AG10803 (cell line): ENCODE measurements around the gene ILKAP.
A peak's percentile ranks its signal among the peaks of the same experiment; 100 is the strongest.

Source experiments
- DNase-seq: peaks from one replicate; pipeline ENCODE4 v3.0.0; 2010; ENCODE audit warnings: low read depth
- H3K4me3 ChIP-seq: 2 replicates; pipeline ENCODE4 v1.5.1; 2011; ENCODE audit warnings: mild to moderate bottlenecking, low read length, control low read depth
- CTCF ChIP-seq: conservative IDR thresholded peaks from 2 replicates; pipeline ENCODE4 v1.5.1; 2011; ENCODE audit warnings: mild to moderate bottlenecking, low read length, control low read depth, inconsistent platforms

Gene ILKAP

GRCh38 chr2:238142382-238143205, 60.9 kb downstream of the ILKAP start:
- no peak for TF ChIP-seq CTCF
- H3K4me3 ChIP-seq = no peak overlapping the region
- DNase-seq = no peak

GRCh38 chr2:238141541-238142318, 61.8 kb downstream of the ILKAP start:
- no peak for TF ChIP-seq CTCF
- H3K4me3 ChIP-seq = no peak overlapping the region
- peak; percentile 36 for DNase-seq

GRCh38 chr2:238140721-238141540, 62.6 kb downstream of the ILKAP start:
- no peak for TF ChIP-seq CTCF
- DNase-seq = no peak
- no peak overlapping the region for H3K4me3 ChIP-seq

DNA sequence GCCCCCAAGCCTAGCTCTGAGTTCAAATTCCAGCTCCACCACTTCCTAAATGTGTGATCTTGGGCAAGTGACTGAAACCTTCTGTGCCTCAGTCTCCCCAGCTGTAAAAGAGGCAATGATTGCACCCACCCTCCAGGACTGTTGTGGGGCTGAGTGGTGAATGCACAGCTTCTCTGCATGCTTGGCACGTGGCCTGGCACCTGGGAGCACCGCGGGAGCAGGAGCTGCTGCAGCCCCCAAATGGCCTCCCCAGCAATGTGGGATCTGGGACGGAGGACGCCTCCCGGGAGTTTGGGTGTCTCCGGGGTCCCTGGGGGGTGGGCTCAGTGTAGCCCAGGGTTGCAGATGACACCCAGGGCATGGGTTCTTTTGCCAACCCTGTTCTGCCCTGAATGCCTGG, 63.5 kb downstream of the ILKAP start:
- no peak overlapping the region for H3K4me3 ChIP-seq
- DNase-seq = no peak
- TF ChIP-seq CTCF = no peak

DNA sequence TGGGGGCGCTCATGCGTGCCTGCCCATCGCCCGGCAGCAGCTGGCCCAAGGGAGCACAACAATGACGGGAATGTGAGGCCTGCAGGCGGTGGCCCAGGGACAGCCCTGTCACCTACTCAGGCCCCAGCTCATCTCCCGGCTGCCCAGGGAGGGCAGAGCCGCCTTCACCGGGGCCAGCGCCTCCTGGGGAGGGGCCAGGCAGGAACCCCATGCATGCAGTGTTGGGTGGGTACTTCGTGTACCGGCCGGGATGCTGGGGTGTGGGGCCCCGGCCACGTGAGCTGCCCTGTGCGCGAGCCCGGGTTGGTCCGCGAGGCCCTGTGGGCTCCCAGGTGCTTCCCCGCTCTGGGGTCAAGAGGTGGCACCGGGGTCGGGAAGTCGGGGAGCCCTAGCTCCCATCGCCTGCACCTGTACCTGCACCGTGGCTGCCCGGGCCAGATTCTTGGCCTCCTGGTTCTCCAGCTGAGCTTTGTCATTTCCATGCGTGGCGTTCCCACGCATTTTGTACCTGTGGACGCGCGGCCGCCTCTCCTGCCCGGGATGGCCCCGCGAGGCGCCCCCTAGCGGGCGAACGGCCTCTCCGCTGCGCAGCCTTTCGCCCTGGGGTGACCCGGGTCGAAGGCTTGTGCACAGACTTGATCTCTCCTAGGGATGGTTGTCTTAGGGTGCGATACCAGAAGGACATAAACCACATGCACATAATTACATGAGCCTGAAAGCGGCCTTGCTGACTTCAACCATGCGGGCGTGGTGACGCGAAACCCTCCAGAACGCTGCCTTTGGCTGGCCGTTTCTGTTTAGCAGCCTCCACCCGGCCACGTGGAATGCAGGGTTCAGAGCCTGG, 64.1 kb downstream of the ILKAP start:
- no peak overlapping the region for H3K4me3 ChIP-seq
- DNase-seq = no peak
- peak; percentile 47 for TF ChIP-seq CTCF
